Measurements from ENCODE around the gene PCDH7.

The PCDH7 gene

GRCh38 chr4:30728311-30728710, 8.1 kb downstream of the PCDH7 start:
- H3K27ac ChIP-seq: no peak overlapping the region
- TF ChIP-seq ZFX (IDR thresholded peaks at IDR 0.05) (no peak), CTCF (conservative IDR thresholded peaks at IDR 0.05) (no peak)

GRCh38 chr4:30743897-30744296, 23.7 kb downstream of the PCDH7 start:
- TF ChIP-seq ZFX (IDR thresholded peaks at IDR 0.05) (no peak), CTCF (conservative IDR thresholded peaks at IDR 0.05) (no peak)
- no peak overlapping the region for H3K27ac ChIP-seq

GRCh38 chr4:30744386-30744785, 24.2 kb downstream of the PCDH7 start:
- H3K27ac ChIP-seq: no peak overlapping the region
- TF ChIP-seq CTCF (conservative IDR thresholded peaks at IDR 0.05) (no peak), ZFX (IDR thresholded peaks at IDR 0.05) (no peak)

GRCh38 chr4:30744957-30745640, 24.9 kb downstream of the PCDH7 start:
- no peak overlapping the region for H3K27ac ChIP-seq
- no peak for TF ChIP-seq CTCF (conservative IDR thresholded peaks at IDR 0.05)
- no peak for TF ChIP-seq ZFX (IDR thresholded peaks at IDR 0.05)

GRCh38 chr4:30746735-30747134, 26.6 kb downstream of the PCDH7 start:
- no peak for TF ChIP-seq ZFX (IDR thresholded peaks at IDR 0.05)
- no peak for TF ChIP-seq CTCF (conservative IDR thresholded peaks at IDR 0.05)
- H3K27ac ChIP-seq: no peak overlapping the region

GRCh38 chr4:30753316-30753715, 33.1 kb downstream of the PCDH7 start:
- TF ChIP-seq CTCF (conservative IDR thresholded peaks at IDR 0.05) (no peak), ZFX (IDR thresholded peaks at IDR 0.05) (no peak)
- no peak overlapping the region for H3K27ac ChIP-seq

GRCh38 chr4:30754021-30754420, 33.9 kb downstream of the PCDH7 start:
- TF ChIP-seq ZFX (IDR thresholded peaks at IDR 0.05) (no peak), CTCF (conservative IDR thresholded peaks at IDR 0.05) (no peak)
- H3K27ac ChIP-seq: no peak overlapping the region

Data from C4-2B (cell line).